Body of pancreas (tissue), 4 donors: ENCODE data around the gene TCP11L1. TPM values are rescaled to one million over a fixed set of nuclear protein-coding genes. Genes with fewer than 3 reads are reported as not detected.

Source experiments
- ATAC-seq: fragments of 150-250 bp; one replicate; pipeline ENCODE4 v1.9.1; 2016
- DNase-seq, 4 donors: peaks; one replicate each; pipeline ENCODE4 v3.0.0-alpha.2; 2019
- H3K27ac ChIP-seq, 4 donors: fragments of 200-600 bp; sonication (generic); 1 replicate in 3 of 4; 2 replicates in 1 of 4; pipeline versions ENCODE4 v1.5.1 to v1.6.1; 2016 to 2019; ENCODE audit warnings: mild to moderate bottlenecking in 1 of 4, mixed read lengths in 1 of 4, moderate library complexity in 1 of 4
- H3K27me3 ChIP-seq, 2 donors: fragments of 200-600 bp; sonication (generic); one replicate each; pipeline ENCODE4 v1.6.0; 2016; ENCODE audit warnings: mild to moderate bottlenecking in 1 of 2
- H3K36me3 ChIP-seq, 2 donors: fragments of 200-600 bp; sonication (generic); replicated peaks in 1 of 2; 2 replicates each; pipeline ENCODE4 v1.5.1; 2016; ENCODE audit warnings: low read depth in 2 of 2; ENCODE audit not compliant: insufficient read depth in 1 of 2
- H3K4me1 ChIP-seq: fragments of 200-600 bp; sonication (generic); one replicate; pipeline ENCODE4 v1.6.0; 2016
- H3K4me3 ChIP-seq, 2 donors: fragments of 200-600 bp; sonication (generic); 1 replicate in 1 of 2; 2 replicates in 1 of 2; pipeline ENCODE4 v1.5.1; 2016 to 2019
- H3K9me3 ChIP-seq, 3 donors: fragments of 200-600 bp; sonication (generic); 1 replicate in 2 of 3; 2 replicates in 1 of 3; pipeline ENCODE4 v1.5.1; 2016
- POLR2A ChIP-seq, 3 donors: fragments of 450-650 bp; IDR thresholded peaks; one replicate each; pipeline ENCODE4 v1.6.1; 2016; ENCODE audit warnings: antibody characterized with exemption in 3 of 3, mild to moderate bottlenecking in 2 of 3
- WGBS, 2 donors: methylation state at CpG; one replicate each; pipeline ENCODE4 v1.1.5; 2017; 5-methylcytosine and 5-hydroxymethylcytosine counted together
- intact Hi-C: fragments of 100-400 bp; cut with DNase I; formaldehyde crosslinking; loops from one replicate; pipeline ENCODE4 v1.15.1; 2023
- total RNA-seq, 2 donors: library from RNA; depleted of rRNA; stranded (reverse); fragments of >200 nt; gene quantifications; one replicate each; pipeline ENCODE4 v1.1.0, GENCODE V29; 2016
- TF ChIP-seq, protein P1 (sequence below), 7 experiments: fragments of 450-650 bp in 4 of 7; fragments of 200-600 bp in 3 of 7; sonication (generic) in 3 of 7; IDR thresholded peaks; one replicate each; pipeline ENCODE4 v1.5.1; 2016 to 2019; ENCODE audit warnings: antibody characterized with exemption in 7 of 7

Gene TCP11L1
- total RNA-seq, 2 donors from 2014 or later: 26.5 to 41.5 TPM

DNA sequence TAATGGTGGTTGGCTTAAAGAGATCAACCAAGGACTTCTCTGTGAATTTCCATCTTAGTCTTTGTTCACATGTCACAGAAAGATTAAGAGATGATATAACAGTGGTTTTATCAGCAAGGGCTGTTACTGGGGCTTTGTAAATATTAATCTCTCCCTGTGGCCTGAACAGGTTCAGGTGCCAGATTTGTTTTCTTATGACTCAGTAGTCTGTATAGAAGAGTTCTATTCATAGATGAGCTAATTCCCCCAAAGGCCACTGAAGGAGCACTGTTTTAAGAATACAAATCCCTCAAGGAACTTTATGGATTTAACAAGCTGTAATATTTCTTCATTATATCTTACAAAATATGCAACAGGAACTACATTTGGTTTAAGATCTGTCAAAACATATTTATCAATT is 50.4 kb downstream of the TCP11L1 start:
- DNase-seq (no peak), ATAC-seq (no peak)
- no peak overlapping the region for H3K27ac ChIP-seq
- TF ChIP-seq, protein P1, sequence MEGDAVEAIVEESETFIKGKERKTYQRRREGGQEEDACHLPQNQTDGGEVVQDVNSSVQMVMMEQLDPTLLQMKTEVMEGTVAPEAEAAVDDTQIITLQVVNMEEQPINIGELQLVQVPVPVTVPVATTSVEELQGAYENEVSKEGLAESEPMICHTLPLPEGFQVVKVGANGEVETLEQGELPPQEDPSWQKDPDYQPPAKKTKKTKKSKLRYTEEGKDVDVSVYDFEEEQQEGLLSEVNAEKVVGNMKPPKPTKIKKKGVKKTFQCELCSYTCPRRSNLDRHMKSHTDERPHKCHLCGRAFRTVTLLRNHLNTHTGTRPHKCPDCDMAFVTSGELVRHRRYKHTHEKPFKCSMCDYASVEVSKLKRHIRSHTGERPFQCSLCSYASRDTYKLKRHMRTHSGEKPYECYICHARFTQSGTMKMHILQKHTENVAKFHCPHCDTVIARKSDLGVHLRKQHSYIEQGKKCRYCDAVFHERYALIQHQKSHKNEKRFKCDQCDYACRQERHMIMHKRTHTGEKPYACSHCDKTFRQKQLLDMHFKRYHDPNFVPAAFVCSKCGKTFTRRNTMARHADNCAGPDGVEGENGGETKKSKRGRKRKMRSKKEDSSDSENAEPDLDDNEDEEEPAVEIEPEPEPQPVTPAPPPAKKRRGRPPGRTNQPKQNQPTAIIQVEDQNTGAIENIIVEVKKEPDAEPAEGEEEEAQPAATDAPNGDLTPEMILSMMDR (IDR thresholded peaks at IDR 0.05): no peak
- no peak for TF ChIP-seq POLR2A (IDR thresholded peaks at IDR 0.05)
- H3K27me3 ChIP-seq: no peaks in the 10 kb centered on the region
- peaks cover 2 to 7% of the 10 kb centered on the region in 2 donors for H3K36me3 ChIP-seq
- H3K9me3 ChIP-seq: no peaks in the 10 kb centered on the region
- H3K4me3 ChIP-seq: no peak overlapping the region
- intact Hi-C loops: no loop called here
- H3K4me1 ChIP-seq: peaks cover 11% of the 10 kb centered on the region

DNA sequence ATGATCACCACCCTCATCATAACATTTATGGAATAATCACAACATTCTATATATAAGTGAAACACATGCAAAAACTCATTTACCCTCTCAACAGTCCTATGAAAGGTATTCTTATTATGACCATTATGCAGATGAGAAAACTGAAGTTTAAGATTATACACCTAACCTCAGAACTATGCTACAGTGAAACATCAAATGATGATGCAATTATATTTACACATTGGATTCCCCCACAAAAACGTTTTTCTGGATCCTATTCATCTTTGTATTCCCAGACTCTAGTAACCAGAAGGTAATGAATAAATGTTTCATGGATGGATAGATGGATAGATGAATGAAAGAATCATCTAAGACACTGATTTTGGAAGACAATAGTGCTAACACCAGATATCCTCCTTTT is 54.8 kb downstream of the TCP11L1 start:
- 7 to 18% methylated on average over 1 of the region's 1 CpG for WGBS, 2 donors
- intact Hi-C loops: no loop called here
- no peaks in the 10 kb centered on the region for H3K4me1 ChIP-seq
- H3K27me3 ChIP-seq: no peaks in the 10 kb centered on the region
- TF ChIP-seq, protein P1 (IDR thresholded peaks at IDR 0.05): no peak
- TF ChIP-seq POLR2A (IDR thresholded peaks at IDR 0.05): no peak
- H3K36me3 ChIP-seq: peaks cover 0 to 3% of the 10 kb centered on the region in 2 donors
- no peak overlapping the region for H3K4me3 ChIP-seq
- no peaks in the 10 kb centered on the region for H3K9me3 ChIP-seq
- ATAC-seq (no peak), DNase-seq (no peak)
- H3K27ac ChIP-seq: no peak overlapping the region

DNA sequence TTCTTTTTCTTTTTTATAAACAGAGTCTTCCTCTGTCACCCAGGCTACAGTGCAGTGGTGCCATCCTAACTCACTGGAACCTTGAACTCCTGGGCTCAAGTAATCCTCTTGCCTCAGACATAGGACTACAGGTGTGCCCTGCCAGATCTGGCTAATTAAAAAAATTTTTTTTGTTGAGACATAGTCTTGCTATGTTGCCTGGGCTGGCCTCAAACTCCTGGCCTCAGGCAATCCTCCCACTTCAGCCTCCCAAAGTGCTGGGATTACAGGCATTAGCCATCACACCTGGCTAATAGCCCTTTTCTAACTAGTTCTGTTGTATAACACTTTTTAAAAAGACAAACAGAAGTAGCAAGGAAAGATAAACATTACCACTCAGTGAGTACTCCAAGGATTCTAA is 64.5 kb downstream of the TCP11L1 start:
- Histone ChIP-seq H3K36me3 (peaks cover 3 to 4% of the 10 kb centered on the region in 2 donors), H3K4me3 (no peak overlapping the region), H3K27me3 (no peaks in the 10 kb centered on the region), H3K4me1 (no peaks in the 10 kb centered on the region), H3K9me3 (no peaks in the 10 kb centered on the region), H3K27ac (no peak overlapping the region)
- intact Hi-C loops: no loop called here
- ATAC-seq (no peak), DNase-seq (no peak)
- TF ChIP-seq, protein P1 (IDR thresholded peaks at IDR 0.05): no peak
- no peak for TF ChIP-seq POLR2A (IDR thresholded peaks at IDR 0.05)

DNA sequence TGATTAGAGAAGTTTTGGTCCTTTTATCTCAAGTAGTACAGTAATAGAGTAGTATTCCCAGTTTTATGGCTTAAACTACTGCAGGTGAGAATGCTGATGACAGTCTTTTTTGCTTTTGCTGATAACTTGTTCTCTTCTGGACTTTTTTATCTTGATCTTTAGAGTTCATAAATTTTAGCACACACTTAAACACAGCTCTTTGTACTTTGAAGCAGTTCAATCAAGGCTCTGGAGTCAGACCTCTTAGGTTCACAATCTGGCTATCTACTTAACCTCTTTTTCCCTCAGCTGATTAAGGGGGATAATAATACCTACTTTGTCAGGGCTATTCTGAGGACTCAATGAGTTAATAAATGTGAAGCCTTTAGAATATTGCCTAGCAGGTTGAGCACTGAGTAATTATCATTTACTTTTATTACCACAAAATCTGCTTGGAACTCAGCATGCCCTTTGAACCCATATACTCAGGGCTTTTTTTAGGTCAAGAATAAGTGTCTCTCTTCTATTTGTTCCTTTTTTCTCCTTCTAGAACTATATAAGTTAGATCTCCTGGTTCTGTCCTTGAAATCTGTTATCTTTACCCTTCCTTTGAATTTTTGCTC is 70.0 kb downstream of the TCP11L1 start:
- Histone ChIP-seq H3K9me3 (no peaks in the 10 kb centered on the region), H3K4me1 (no peaks in the 10 kb centered on the region), H3K4me3 (no peak overlapping the region), H3K36me3 (no peaks in the 10 kb centered on the region), H3K27me3 (no peaks in the 10 kb centered on the region), H3K27ac (no peak overlapping the region)
- no peak for ATAC-seq
- TF ChIP-seq, protein P1 (IDR thresholded peaks at IDR 0.05): no peak
- TF ChIP-seq POLR2A (IDR thresholded peaks at IDR 0.05): no peak
- no peak for DNase-seq
- intact Hi-C loops: no loop called here

DNA sequence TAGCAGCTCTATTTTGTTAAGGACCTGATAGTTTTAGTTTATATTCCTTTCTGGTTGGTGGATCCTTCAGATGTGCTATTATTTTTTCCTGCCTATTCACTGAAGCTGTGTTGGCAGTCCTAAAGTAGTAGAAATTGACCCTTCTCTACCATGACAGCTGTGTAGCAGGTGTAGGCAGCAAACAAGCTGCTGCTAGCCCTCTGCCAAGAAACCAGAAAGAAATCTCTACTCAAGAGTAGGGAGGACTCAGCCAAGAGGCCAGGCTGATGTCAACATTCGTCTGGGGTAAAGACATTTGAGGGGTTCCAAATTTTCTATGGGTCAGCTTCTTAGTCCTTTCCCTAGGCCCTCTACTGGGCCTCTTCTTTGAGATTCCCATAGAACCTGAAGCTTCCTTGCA is 70.7 kb downstream of the TCP11L1 start:
- no peak for ATAC-seq
- TF ChIP-seq POLR2A (IDR thresholded peaks at IDR 0.05): no peak
- TF ChIP-seq, protein P1 (IDR thresholded peaks at IDR 0.05): no peak
- 32 to 33% methylated on average over 1 of the region's 1 CpG for WGBS, 2 donors
- Histone ChIP-seq H3K36me3 (no peaks in the 10 kb centered on the region), H3K27ac (no peak overlapping the region), H3K4me1 (no peaks in the 10 kb centered on the region), H3K27me3 (no peaks in the 10 kb centered on the region), H3K4me3 (no peak overlapping the region), H3K9me3 (no peaks in the 10 kb centered on the region)
- peak in 2 of 4 donors; percentile 6 to 15 for DNase-seq
- intact Hi-C loops: no loop called here
